Urothelium cell line (cell line): ENCODE measurements around the gene ASTN2.

Experiments used
- DNase-seq: peaks from one replicate; pipeline ENCODE4 v3.0.0; 2011; ENCODE audit warnings: low spot score, mixed read lengths
- FAIRE-seq: peaks from 2 replicates; lab custom pipeline; 2011; peaks lifted over from hg19 to GRCh38; lab: Jason Lieb, UNC

ASTN2 gene

DNA sequence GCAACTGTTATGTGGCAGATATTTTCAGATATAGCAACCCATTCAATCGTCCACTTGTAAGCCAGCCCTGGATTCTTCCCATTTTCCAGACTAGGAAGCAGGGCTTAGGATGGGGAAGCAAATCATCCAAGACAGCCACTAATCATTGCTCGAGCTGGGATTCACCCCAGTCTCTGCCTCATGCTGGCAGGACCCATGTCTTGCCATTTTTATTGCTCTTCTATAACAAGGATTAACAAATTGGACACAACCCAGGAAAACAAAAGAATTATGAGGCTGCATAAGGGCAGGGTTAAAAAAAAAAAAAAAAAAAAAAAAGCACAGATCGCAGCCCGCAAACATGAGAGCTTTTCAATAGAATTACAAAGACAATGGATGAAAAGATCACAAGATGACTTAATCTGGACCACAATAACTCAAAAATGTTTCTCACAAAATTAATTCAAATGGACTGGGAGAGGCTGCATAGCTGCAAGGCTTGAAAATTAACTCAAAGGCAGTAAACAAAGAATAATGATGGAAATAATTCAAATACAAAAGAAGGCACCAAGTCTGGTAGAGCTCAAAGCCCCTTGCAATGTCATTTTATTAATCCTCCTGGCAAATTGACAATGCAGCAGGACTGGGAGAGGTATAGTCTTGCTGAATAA is 40.7 kb downstream of the ASTN2 start:
- DNase-seq (no peak), FAIRE-seq (no peak)

DNA sequence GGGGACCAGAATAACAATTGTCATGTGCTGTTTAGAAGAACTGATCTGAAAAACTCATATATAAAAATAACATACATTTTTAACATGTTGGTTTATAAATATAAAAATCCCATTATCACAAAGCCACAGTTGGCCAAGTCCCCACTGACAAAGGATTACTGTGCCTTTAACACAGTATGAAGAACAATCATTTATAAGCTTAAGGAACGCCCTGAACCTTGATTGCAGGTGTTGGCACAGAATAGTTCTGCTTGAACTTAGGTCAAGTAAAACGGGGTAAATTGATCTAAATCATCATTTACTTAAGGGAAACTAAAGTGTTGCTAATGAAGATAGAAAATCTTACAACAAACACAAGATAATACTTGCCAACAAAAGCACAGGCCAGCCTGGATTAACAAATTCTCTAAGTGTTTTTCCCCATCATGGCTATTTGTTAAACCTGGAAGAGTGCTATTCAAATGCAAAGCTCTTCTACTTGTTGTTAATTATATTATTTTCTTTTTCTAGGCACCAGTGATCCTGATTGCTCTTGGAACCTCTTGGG is 46.1 kb downstream of the ASTN2 start:
- no peak for DNase-seq
- FAIRE-seq: no peak

DNA sequence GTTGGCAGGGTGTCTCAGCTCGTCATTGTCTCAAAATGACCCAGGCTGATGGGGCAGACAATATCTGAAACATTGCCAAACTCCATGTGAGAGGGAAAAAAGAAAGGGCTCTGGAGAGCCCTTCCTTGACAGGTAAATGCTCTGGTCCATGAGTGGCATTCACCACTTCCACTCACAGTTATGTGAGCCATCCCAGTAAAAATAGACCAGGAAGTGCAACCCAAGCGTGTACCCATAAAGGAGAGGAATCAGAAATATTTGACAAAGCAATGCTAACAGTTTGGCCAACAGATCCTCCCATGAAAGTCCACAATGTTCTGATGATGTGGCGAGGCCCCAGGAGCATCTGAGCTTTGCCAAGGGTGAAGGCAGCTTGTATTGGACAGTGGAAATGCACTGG is 49.4 kb downstream of the ASTN2 start:
- FAIRE-seq (no peak), DNase-seq (no peak)

DNA sequence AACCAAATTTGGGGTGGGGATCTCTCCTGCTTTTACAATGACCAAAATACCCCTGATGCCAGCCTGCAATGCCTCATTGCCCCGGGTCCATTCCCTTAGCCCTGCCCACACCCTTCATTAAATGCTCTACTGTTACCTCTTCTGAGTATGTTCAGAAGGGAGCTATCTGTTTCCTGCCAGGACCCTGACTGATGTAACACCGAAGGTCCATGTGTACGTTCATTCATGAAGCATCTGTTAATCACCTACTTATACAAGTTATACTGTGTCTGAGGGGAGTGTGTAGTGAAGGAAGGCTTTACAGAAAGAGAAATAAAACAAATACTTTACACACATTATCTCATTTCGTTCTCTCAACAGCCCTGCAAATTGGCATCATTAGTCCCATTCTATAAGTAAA is 51.9 kb downstream of the ASTN2 start:
- no peak for FAIRE-seq
- DNase-seq: no peak

- DNase-seq: no peak
Observed at GRCh38 chr9:117359910-117360309, 54.9 kb downstream of the ASTN2 start.

GRCh38 chr9:117355542-117355941 is 59.3 kb downstream of the ASTN2 start:
- no peak for FAIRE-seq
- no peak for DNase-seq

More at GRCh38 chr9:117359910-117360309, 54.9 kb downstream of the ASTN2 start:
- FAIRE-seq: no peak

- FAIRE-seq (no peak), DNase-seq (no peak)
Observed at GRCh38 chr9:117354997-117355396, 59.9 kb downstream of the ASTN2 start.

- DNase-seq (no peak), FAIRE-seq (no peak)
Observed at GRCh38 chr9:117354244-117354847, 60.5 kb downstream of the ASTN2 start.

DNA sequence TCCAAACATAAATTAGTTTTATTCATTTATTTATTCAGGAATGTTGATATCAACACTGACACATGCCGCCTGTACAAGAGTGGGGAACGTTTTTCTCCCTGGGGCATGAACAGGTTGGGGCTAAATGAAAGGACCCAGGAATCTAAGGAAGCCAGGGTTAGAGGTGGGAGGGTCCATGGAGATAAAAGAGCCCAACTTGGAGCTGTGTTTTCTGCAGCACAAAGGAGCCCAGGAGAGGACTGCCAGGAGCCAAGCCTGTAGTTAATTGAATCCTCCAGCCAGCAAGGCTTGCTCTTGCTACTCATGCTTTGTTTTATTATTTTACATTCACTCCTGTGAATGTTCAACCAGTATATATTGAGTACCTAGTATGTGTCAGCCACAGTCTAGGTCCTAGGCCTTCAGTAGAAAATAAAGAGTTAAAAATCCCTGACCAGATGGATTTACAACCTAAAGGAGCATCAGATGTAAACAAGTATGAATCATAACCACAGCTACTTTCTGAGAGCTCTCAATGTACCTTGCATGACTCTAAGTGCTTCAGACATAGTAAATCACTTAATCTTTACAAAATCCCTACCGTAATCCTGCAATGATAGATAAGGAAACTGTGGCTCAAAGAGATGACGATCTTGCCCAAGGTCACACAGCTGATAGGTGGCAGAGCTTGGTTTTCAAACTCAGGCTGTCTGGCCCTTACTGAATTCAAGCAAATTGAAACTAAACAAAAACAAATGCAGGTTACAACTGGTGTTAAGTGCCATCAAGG is 69.8 kb downstream of the ASTN2 start:
- peak; percentile 20 for DNase-seq
- FAIRE-seq: no peak

DNA sequence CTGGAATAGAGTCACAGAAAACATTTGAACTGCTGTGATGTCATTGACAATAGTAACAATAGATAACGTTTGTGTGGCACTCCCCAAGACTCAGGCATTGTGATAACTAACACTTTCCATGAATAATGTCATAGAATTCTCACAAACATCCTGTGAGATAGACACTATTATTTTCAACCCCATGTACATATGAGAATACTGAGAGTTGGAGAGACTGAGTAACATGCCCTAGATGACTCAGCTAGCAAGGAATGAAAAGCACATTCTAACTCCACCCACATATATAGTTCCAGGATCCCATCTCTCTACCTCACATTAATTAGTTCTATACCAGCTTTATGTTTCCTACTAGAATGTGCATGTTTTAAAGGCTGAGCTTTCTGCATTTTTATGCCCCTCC is 71.4 kb downstream of the ASTN2 start:
- FAIRE-seq (no peak), DNase-seq (peak; percentile 50)

GRCh38 chr9:117341151-117341550 is 73.7 kb downstream of the ASTN2 start:
- no peak for DNase-seq
- FAIRE-seq: no peak

DNA sequence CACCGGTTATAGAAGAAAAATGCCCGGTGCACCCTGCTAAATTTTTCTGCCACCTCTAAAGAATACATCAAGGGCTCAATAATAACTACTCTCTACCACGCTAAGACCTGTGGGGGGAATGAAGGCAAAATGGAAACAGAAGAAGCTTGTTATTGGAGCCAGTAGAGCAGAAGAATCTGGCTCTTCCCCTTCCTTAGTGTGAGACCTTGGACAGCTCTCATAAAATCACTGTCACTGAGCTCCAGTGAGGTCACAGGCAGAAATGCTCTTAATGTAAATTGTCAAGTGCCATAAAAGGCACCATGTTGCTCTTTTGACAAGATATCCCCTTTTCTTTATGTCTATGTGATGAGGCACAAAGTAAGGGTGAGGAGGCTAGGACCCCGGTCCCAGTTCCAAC is 74.4 kb downstream of the ASTN2 start:
- DNase-seq: no peak
- FAIRE-seq: no peak

- DNase-seq: no peak
- FAIRE-seq: no peak
Observed at GRCh38 chr9:117335837-117336433, 78.9 kb downstream of the ASTN2 start.

GRCh38 chr9:117334101-117334500 is 80.8 kb downstream of the ASTN2 start:
- FAIRE-seq: no peak
- peak; percentile 10 for DNase-seq

DNA sequence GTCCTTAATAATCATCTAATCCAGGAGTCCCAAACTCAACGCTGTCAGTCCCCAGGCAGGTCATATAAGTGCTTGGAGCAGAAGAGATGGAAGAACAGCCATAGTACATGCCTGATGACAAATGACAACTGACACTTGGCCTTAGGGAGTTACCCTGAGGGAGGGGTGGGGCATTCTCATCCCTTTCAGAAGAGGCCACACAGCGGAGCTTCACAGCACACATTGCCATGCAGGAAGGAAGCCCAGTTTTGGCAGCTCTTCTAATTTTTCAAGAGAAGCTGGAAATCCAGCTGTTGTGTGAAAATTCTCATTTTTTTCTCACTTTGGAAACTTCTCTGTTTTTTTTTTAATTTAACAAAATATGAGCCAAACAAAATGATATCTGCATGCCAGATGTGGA is 89.0 kb downstream of the ASTN2 start:
- FAIRE-seq (no peak), DNase-seq (no peak)

- DNase-seq: no peak
- FAIRE-seq: no peak
Observed at GRCh38 chr9:117325110-117325731, 89.6 kb downstream of the ASTN2 start.

- FAIRE-seq (no peak), DNase-seq (no peak)
Observed at GRCh38 chr9:117323390-117323789, 91.5 kb downstream of the ASTN2 start.

DNA sequence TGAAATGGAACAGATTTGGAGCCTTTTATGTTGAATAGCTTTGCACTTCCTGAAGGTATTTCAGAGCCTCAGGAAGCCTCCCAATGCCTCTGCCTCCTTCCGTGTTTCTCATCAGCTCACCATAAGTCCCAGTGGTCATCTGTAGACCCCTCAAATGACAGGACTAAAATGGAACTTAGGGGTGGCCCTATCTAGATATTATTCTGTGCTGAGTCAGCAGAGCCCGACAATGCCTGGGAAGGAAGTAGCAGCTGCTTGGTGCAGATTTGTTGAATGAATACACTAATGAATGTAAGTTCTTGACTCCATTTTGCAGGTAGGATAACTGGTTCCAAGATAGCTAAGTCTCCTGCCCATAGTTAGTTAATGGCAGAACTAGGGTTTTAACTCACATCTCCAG is 97.7 kb downstream of the ASTN2 start:
- DNase-seq (no peak), FAIRE-seq (no peak)

DNA sequence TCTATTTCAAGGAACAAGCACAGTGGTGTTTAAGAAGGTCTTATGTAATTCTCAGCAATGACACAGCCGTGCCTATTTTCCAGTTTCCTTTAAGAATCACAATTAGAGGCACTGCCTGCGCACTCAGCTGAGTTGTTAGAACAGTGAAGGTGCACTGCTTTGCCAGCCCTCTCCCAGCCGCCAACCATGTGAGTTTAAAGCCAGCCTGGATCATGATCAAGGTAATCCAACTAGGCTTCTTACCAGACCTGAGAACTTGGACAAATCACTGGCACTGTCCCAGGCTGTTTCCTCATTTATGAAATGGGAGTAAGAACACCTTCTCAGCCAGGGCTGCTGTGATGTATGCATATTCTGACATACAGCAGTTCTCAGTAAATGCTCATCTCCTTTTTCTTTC is 99.6 kb downstream of the ASTN2 start:
- DNase-seq (no peak), FAIRE-seq (no peak)

GRCh38 chr9:117313989-117314388 is 100.9 kb downstream of the ASTN2 start:
- DNase-seq: no peak
- FAIRE-seq: no peak

- FAIRE-seq (no peak), DNase-seq (no peak)
Observed at GRCh38 chr9:117307701-117308100, 107.2 kb downstream of the ASTN2 start.
